Stimulated activated CD8-positive, alpha-beta memory T cell treated with anti-CD3 and anti-CD28 coated beads, Interleukin-15, amount 100 ng/mL, for 4 hours (primary cell): ENCODE measurements around the gene AQP5.

Source experiments
- DNase-seq, 2 donors: peaks; one replicate each; pipeline ENCODE4 v3.0.0-alpha.2; 2020; ENCODE audit warnings: low read depth in 2 of 2

Gene AQP5

GRCh38 chr12:49961111-49961922, at the start of gene AQP5:
TSS of gene AQP5 (plus strand) at chr12:49961872. CDS start at chr12:49962018, 146 bp downstream.
- no peak for DNase-seq

- DNase-seq: no peak
These were observed 49.1 kb upstream of the AQP5 start for GRCh38 chr12:49912345-49913255.

GRCh38 chr12:49916129-49916919, 45.3 kb upstream of the AQP5 start:
- DNase-seq: no peak

GRCh38 chr12:49917166-49917787, 44.4 kb upstream of the AQP5 start:
- no peak for DNase-seq

- no peak for DNase-seq
These were observed 43.9 kb upstream of the AQP5 start for GRCh38 chr12:49917788-49918173.

GRCh38 chr12:49920241-49920914, 41.3 kb upstream of the AQP5 start:
- DNase-seq: no peak

GRCh38 chr12:49920915-49921286, 40.8 kb upstream of the AQP5 start:
- no peak for DNase-seq

GRCh38 chr12:49921299-49921698, 40.4 kb upstream of the AQP5 start:
- no peak for DNase-seq

- DNase-seq: no peak
These were observed 39.7 kb upstream of the AQP5 start for GRCh38 chr12:49921936-49922335.

GRCh38 chr12:49922349-49923034, 39.2 kb upstream of the AQP5 start:
- DNase-seq: no peak

- no peak for DNase-seq
These were observed 38.5 kb upstream of the AQP5 start for GRCh38 chr12:49923035-49923644.

- no peak for DNase-seq
These were observed 37.7 kb upstream of the AQP5 start for GRCh38 chr12:49923880-49924556.

- DNase-seq: no peak
These were observed 36.9 kb upstream of the AQP5 start for GRCh38 chr12:49924628-49925246.

- DNase-seq: no peak
These were observed 36.1 kb upstream of the AQP5 start for GRCh38 chr12:49925433-49926204.

GRCh38 chr12:49928471-49928870, 33.2 kb upstream of the AQP5 start:
- DNase-seq: no peak

- DNase-seq: no peak
These were observed 32.1 kb upstream of the AQP5 start for GRCh38 chr12:49929581-49929980.

- DNase-seq: no peak
These were observed 31.0 kb upstream of the AQP5 start for GRCh38 chr12:49930515-49931288.
